Heart left ventricle (tissue), 13 donors: Measurements from ENCODE around the gene NUAK1.

Experiments
- CTCF ChIP-seq, 12 donors: fragments of 200-600 bp; sonication (generic) in 4 of 12; IDR thresholded peaks; one replicate each; pipeline versions ENCODE4 v1.5.0 to v1.8.0; 2018 to 2022; ENCODE audit warnings: antibody characterized with exemption in 12 of 12, mild to moderate bottlenecking in 5 of 12
- POLR2A ChIP-seq, 2 donors: fragments of 450-650 bp; IDR thresholded peaks; one replicate each; pipeline ENCODE4 v1.6.1; 2017; ENCODE audit warnings: antibody characterized with exemption in 2 of 2, mild to moderate bottlenecking in 2 of 2, moderate library complexity in 2 of 2
- donor health status: ischemic (EF 13 %, LVEDD 7.1; RV severe dilation, severe dysfunction).
- donor health status: DM: no; HTN: yes; CAD: no.
- donor health status: DM: no; HTN: no; CAD: no.
- donor health status: ischemic (EF 25% LVEDD 6.9; RV normal size, moderate dysfunction).
- donor health status: ischemic (EF 25% LVEDD 5.7; RV mildly dilated, moderate dysfunction).
- donor health status: ischemic (EF 35%, LVEDD 5.7; RV mildly dilated, moderate dysfunction).
- donor health status: nonischemic (EF 11% LVEDD 7.7; RV severe dilation, severe dysfunction).
- donor health status: DM: yes; HTN: yes; CAD: no.
- donor health status: PGD.
- donor health status: ischemic (EF 29% LVEDD 5.4; RV normal size, mild dysfunction).
- donor health status: nonischemic (EF 23%, LVEDD 6.1; RV moderate dilation, normal function).

GRCh38 chr12:106023039-106023438 lies 115.7 kb downstream of the NUAK1 start:
- TF ChIP-seq CTCF (IDR thresholded peaks at IDR 0.05) (no peak), POLR2A (IDR thresholded peaks at IDR 0.05) (no peak)
